SK-N-MC (cell line): ENCODE data around the gene DHRS7B.

Experiments
- EZH2 ChIP-seq: fragments of 200-600 bp; sonication (generic); IDR thresholded peaks from one replicate; pipeline ENCODE4 v1.6.1; 2017; ENCODE audit warnings: antibody characterized with exemption
- POLR2AphosphoS5 ChIP-seq: IDR thresholded peaks from 2 replicates; pipeline ENCODE4 v1.6.1; 2012; ENCODE audit warnings: mild to moderate bottlenecking, low read depth, low read length, borderline replicate concordance

- TF ChIP-seq POLR2AphosphoS5 (no peak), EZH2 (no peak)
Observed at GRCh38 chr17:21208352-21208751, 81.6 kb downstream of the DHRS7B start.
